Posterior vena cava (tissue), 2 donors: ENCODE measurements around the gene ARID4B. TPM values are rescaled to one million over a fixed set of nuclear protein-coding genes. Genes with fewer than 3 reads are reported as not detected.
"Not testable (repeated sequence)": the region's sequence is repeated elsewhere in the genome, so short reads cannot be mapped to it uniquely, and the experiment has no call there.

Source experiments
- DNase-seq: peaks from one replicate; pipeline ENCODE4 v3.0.0-alpha.2; 2020; ENCODE audit warnings: low spot score
- intact Hi-C, 2 donors: fragments of 100-400 bp; cut with DNase I; formaldehyde crosslinking; loops; one replicate each; pipeline versions ENCODE4 v1.14.1 to v1.14.2; 2022 to 2023
- total RNA-seq, 2 donors: library from RNA; stranded (reverse); fragmentation: NEBNext Ultra II Directional; extraction: Animal tissue kit (Norgen Biotek cat#: 25700); gene quantifications; one replicate each; pipeline ENCODE4 v1.2.1, GENCODE V29; 2021
- donor health status: DM: yes; HTN: yes; CAD: no.
- donor health status: DM: yes; HTN: yes; CAD: no.

The ARID4B gene
- total RNA-seq, 2 donors from 2014 or later, result 28.5 to 33.2 TPM

DNA sequence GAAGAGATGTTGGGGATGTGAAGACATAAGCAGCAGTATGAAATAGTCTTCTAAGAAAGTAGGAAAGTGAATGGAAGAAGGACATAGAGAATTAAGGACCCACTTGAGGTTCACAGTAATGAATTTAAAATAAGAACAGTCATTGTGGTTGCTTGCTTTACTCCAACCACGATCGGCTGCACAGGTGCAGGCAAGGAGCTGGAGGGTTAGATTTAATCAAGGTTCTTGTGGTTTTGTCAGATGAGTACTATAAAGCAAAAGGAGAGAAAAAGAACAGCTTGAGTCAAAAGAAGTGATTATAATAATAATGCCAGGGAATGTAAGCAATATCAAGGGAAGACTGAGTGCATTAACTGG is 120.8 kb downstream of the ARID4B start:
- DNase-seq, result no peak
- intact Hi-C loops, result no loop called here

DNA sequence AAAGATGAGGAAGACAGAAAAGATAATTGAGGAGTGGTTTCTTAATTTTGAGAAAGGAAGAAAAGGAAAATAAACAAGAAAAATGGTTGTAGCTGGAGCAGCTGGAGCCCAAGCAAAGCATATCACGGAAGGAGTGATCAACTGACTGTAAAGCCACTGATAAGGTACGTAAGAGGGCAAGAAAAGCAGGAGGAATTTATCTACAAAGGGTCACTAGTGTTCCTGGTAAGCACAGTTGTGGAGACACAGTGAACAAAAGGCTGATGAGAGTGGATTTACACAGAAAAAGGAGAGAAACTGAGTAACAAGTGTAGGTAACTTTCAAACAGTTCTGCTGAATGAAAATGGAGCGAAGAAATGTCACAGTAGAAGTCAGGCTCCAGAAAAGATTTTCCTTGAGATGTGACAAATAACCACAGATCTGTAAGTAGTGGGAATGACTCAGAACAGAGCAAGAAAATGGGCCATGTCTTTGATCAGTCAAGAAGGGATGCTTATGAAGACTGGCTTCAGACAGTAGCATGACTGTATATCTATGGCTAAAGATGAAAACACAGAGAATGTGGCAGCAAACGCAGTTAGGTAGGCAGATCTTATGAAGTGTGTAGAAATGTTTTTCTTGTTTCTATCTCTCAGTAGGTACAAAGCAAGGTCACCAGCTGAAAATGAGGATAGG is 121.3 kb downstream of the ARID4B start:
- no peak for DNase-seq
- intact Hi-C loops, result no loop called here

DNA sequence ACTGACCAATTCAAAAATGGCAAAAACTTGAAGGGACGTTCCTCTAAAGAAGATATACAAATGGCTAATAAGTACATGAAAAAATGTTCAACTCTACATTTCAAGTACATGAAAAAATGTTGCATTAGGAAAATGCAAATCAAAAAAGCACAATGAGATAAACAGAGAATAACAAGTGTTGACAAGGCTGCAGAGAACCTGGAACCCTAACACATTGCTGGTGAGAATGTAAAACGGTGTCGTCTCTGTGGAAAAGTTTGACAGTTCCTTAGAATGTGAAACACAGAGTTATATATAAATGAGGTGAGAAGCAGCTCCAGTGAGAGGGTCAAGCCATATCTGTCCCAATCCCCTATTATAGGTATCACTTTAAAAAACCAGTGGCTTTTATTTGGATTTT is 122.3 kb downstream of the ARID4B start:
- intact Hi-C loops, result no loop called here
- DNase-seq, result no peak

DNA sequence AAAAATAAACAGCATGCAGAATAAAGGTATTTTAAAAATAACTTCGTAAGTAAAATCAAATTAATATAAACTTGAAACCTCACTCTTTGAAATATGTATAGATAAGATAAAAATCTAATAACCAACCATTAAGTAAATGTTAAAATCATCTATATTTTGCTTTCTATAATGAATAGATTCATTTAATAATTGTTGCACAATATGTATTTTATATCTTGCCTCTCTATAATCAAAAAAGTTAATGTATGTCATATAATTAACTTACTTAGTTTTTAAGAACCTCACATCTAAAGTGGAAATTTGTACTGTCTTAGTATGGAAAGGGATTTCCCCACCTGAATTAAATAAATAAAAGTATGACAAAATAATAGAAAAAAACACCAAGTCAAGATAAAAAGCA is 124.6 kb downstream of the ARID4B start:
- no peak for DNase-seq
- intact Hi-C loops, result no loop called here

DNA sequence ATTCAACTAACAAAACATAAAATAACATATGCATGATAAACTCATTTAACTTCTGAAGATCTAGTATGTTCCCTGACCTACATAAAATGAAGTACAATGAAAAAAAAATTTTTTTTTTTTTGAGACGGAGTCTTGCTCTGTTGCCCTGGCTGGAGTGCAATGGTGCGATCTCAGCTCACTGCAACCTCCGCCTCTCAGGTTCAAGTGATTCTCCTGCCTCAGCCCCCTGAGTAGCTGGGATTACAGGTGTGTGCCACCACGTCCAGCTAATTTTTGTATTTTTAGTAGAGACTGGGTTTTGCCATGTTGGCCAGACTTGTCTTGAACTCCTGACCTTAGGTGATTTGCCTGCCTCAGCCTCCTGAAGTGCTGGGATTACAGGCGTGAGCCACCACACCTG is 125.5 kb downstream of the ARID4B start:
- DNase-seq, result peak; percentile 15
- intact Hi-C loops, result not testable (repeated sequence)

DNA sequence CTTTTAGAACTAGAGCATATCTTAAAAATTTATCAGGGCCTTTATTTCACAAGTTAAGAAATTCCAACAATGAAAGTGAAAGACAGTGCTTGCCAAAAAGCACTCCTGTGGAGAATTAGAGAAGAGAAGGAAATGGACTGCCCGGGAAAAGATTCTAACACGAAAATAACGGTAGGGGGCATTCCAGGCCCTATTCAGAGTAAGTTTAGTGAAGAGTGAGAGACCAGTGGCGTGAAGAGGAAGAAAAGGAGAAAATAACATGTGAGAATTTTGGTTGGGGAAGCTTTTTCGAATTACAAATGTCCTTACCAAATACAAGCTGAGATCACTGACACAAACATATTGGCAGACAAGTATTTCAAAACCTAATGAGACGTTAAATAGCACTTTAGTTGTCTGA is 128.5 kb downstream of the ARID4B start:
- no peak for DNase-seq

DNA sequence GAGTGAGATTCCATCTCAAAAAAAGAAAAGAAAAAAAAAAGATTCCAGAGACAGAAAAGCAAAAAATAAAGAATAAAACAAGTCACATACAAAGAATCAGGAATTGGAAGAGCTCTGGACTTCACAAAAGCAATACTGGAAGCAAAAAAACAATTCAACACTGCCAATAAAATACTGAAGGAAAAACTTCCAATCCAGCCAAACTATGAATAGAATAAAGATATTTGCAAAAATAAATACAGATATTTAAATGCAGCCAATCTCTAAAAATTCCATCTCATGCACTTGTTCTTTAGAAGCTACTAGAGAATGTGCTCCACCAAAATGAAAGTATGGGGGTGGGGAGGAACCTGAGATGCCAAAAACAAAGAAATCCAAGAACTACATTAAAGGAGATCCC is 137.5 kb downstream of the ARID4B start:
- DNase-seq, result no peak
- intact Hi-C loops, result no loop called here

More for the DNA sequence above, 128.5 kb downstream of the ARID4B start:
- intact Hi-C loops, result no loop called here

DNA sequence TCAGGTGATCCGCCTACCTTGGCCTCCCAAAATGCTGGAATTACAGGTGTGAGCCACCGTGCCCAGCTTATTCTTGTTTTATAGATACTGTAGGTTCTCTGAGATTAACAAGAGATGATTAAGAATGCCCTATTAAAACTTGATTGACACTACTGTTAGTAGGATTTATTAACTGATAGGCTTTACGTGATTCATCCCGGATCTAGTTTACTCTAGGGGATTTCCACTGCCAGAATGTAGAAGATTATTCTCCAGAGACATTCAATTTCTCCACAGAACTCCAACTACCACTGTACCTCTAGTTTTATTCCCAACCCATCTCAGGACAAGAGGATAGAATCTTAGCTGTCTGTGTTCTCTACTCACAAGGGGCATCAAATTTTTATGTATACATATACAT is 140.7 kb downstream of the ARID4B start:
- intact Hi-C loops, result no loop called here
- DNase-seq, result no peak

DNA sequence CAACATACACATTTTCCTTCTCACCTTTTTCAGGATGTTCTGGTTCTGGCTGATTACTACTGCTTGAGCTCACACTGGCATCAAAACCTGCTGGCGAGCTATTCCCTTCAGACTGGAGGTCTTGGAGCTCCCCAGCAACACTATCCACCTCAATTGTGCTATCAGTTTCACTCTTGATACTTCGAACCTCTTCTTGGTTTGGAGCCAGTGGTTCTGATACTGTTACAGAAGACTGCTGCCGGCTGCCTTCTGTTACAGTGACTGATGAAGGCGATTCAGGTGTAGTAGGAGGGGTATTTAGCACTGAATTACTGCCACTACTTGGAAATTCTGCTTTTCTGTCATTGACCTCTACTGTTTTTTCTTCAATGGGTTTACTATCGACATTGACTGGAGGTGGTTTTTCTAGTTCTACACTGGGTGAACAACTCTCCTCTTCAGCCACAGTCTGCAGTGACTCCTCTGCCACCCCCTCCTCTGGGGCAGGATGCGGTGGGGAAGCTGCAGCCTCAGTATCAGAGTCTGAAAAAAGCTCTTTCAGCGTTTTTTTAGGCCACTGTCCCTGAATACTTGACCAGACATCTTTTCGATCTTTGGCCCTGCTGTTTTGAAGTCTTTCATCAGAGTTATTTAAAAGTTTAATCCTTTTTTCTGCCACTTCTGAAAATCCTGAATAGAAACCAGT is 146.3 kb downstream of the ARID4B start:
- intact Hi-C loops, result no loop called here
- no peak for DNase-seq

DNA sequence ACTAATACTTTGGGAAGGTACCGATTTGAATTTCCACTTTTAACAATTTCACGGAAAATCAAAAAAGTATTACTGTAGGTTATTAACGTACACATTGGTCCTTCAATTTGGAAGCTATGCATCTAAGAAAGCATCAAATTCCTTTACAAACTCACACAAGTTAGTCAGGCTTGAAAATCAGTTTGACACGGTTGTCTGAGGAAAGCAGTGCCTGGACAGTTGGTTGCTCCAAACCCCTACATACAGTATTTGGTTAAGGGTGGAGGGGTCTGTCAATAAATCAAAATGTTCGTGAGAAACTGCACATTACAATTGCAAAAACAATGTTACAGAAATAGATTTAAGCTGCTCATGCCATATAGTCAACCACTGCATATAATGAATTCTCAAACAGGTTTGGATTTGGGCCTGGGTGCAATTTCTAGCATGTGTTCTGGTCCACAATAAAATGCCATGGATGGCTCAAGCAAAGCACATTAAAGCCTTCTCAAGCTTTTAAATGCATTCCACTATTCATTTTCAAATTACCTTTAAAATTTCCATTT is 147.0 kb downstream of the ARID4B start:
- intact Hi-C loops, result no loop called here
- DNase-seq, result no peak

DNA sequence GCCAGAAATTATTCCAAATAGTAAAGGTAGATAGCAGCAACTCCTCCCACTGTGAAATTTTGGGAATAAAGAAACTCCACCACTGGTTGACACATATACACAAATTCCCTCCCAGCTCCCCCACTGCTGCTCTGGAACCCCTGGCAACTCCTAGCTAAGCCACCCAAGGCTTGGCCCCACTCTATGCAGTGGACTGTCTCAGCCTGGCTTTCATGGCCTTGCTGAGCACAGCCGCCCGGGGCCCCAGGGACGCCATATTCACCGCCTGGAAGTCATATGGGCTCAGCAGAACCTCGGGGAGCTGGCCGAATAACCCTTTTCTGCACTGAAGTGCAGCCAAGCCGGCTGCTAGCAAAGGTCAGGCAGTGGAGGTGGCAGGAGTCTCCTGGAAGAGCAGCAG is 151.5 kb downstream of the ARID4B start:
- intact Hi-C loops, result no loop called here
- DNase-seq, result no peak

DNA sequence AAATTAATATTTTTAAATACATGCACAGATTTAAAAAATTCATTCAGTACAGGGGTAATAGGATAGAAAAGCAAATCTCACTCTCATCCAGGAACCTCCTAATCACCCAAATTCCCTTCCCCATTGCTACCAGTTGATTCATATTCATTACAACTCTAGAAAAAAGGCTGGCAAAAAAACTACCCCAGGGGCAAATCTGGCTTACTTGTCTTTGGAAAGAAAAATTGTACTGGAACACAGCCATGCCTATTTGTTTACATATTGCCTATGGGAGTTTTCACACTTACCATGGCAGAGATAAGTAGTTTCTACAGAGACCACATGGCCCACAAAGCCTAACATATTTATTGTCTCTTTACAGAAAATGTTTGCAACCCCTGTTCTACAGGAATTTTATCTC is 158.0 kb downstream of the ARID4B start:
- intact Hi-C loops, result no loop called here
- no peak for DNase-seq

DNA sequence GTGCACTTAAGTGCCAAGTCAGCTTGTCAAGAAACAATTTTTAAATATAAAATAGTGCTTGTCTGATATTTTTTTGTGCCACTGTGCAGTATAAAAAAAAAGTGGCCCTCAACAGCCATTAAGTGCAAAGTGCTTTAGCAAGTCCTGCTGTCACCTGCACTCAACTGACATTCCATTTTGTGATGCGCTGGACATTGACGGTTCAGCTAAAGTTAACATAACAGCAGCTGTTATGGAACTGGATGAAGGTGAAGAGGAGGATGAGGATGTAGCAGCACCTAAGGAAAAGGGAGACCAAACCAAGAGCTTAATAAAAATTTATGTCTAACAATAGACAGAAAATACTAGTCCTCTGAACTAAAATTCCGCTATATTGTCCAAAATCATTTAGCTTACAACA is 159.6 kb downstream of the ARID4B start:
- no peak for DNase-seq
- intact Hi-C loops, result no loop called here

DNA sequence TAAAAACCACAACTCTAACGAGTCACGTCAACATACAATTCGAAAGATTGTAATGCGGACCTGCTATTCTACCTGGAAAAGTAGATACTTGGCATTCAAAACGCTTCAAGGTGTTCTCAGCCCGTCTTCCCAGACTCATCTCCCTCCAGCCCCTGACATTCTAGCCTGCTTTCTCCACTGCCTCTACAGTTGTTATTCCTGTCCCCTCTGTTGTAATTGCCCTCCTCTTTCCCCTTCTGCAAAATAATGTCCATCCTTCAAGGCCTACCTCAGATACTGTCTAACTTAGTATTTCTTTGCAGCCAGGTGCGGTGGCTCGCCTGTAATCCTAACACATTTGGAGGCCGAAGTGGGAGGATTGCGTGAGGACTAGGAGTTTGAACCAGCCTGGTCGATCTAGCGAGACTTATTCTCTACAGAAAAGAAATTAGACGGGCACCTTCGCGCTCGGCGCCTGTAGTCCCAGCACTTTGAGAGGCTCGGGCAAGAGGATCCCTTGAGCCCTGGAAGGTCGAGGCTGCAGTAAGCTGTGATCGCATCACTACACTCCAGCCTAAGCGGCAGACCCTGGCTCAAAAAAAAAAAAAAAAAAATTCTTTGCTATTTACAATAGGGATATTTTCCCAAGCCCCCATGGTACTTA is 166.2 kb downstream of the ARID4B start:
- DNase-seq, result no peak
- intact Hi-C loops, result loop anchor here in 1 of 2 donors (5.0 kb wide), 1 partner anchor 1670 kb away; no protein-coding TSS in a partner anchor

DNA sequence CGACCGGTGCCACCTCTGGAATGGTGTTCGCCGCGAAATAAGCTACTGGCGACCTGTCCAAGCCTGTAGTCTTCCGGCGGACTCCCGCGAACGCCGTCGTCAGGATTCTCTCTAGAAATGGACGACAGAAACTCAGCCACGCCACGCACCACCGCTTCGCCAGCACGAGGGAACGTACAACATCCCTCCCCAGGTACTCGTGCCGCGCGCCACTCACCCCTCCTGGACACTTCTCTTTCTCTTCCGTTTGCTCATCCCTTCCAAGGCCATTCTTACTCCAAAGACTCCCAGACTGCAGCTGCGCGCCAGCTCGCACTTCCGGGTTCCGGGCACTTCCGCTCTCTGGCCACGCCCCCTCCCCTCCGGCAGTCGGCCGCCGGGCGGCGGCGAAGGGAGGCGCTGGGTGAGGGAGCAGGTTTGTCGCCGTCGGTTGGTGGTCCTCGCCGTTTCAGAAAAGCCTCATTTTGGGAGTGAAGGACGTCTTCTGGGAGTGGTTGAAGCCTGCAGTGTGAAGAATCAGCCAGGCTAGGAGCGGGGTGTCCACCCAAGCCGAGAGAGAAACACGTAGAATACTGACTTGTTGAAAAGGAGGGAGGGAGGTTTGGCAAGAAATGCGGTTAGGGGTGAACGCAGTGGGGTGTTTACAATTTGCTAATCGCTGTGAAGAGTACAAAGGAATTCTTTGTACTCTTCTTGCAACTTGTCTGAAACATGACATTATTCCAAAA is 166.9 kb downstream of the ARID4B start, which contains the start of gene RBM34:
Gene RBM34, minus strand, starts transcription at position 294 of the 728 bp plus-strand sequence. Its CDS starts 24 bp downstream, at position 270.
- intact Hi-C loops, result loop anchor here in 1 of 2 donors (5.0 kb wide), 1 partner anchor 1671 kb away; no protein-coding TSS in a partner anchor
- DNase-seq, result peak; percentile 97

DNA sequence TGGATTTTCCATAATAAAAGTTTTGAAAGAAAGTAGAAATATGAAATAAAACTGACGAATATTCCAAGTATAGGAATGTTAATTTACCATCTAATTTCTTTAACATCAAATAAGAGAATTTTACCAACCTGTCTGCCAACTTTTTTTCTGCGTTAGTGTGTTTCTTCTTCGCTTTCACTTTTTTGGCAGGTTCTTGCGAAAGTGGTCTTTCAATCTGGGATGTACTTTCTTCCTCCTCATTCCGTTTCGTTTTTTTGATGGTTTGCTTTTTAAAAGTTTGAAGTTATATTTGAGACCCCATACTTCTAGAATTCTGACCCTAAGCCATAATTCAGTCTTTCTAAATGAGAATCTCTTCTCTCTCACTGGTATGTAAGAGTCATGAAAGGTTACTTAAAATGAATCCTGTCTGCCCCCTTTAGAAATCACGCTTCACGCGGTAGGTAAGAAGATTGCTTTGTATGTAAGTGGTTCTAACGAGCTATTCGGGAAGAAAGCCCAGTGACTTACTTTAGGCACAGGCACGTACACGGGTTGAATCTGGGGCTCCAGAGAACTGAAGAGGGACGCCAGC is 167.5 kb downstream of the ARID4B start:
- DNase-seq, result no peak
- intact Hi-C loops, result loop anchor here in 1 of 2 donors (5.0 kb wide), 1 partner anchor 1672 kb away; no protein-coding TSS in a partner anchor

DNA sequence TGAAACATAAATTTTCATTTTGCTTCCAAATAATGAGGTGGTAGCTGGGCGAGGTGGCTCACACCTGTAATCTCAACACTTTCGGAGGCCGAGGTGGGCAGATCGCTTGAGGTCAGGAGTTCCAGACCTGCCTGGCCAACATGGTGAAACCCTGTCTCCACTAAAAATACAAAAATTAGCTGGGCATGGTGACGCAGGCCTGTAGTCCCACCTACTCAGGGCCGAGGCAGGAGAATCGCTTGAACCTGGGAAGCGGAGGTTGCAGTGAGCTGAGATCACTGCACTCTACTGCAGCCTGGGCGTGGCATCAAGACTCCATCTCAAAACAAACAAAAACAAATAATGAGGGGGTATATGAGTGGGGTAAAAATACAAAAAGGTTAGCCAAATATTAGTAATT is 168.0 kb downstream of the ARID4B start:
- intact Hi-C loops, result loop anchor here in 1 of 2 donors (5.0 kb wide), 1 partner anchor 1672 kb away; no protein-coding TSS in a partner anchor

DNA sequence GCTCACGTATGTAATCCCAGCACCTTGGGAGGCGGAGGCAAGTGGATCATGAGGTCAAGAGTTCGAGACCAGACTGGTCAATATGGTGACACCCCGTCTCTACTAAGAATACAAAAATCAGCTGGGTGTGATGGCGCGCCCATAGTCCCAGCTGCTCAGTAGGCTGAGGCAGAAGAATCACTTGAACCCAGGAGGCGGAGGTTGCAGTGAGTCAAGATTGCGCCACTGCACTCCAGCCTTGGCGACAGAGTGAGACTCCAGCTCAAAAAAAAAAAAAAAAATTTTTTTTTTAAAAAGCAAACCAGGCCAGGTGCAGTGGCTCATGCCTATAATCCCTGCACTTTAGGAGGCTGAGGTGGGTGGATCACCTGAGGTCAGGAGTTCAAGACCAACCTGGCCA is 168.7 kb downstream of the ARID4B start:
- DNase-seq, intact Hi-C loops: not testable (repeated sequence)

More for the DNA sequence above, 168.0 kb downstream of the ARID4B start:
- not testable (repeated sequence) for DNase-seq

DNA sequence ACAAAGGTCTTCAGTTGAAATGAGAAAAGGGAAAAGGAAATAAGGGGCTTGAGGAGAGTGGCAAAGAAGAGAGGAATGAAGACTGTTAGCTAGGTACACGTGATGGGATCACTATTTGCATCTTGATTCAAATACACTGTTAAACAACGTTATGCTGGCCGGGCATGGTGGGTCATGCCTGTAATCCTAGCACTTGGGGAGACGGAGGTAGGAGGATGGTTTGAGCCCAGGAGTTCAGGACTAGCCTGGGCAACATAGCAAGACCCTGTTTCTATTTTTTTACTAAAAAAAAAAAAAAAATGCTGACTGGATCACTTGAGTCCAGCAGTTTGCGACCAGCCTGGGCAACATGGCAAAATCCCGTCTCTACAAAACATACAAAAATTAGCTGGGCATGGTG is 169.3 kb downstream of the ARID4B start:
- intact Hi-C loops, result no loop called here

More for the DNA sequence above, 169.3 kb downstream of the ARID4B start:
- no peak for DNase-seq
